A549 (cell line): ENCODE measurements around the gene MAPT.

ENCODE experiments used
- CBX8 ChIP-seq: fragments of 200-600 bp; sonication (generic); IDR thresholded peaks from 2 replicates; pipeline ENCODE4 v1.6.1; 2016
- HDAC2 ChIP-seq: fragments of 200-600 bp; sonication (generic); IDR thresholded peaks from 2 replicates; pipeline ENCODE4 v1.6.1; 2016
- JUN ChIP-seq, 2 experiments: fragments of >200 bp; sonication (Bioruptor Twin); formaldehyde crosslinking; IDR thresholded peaks; 2 replicates in 1 of 2; 3 replicates in 1 of 2; pipeline ENCODE4 v1.6.1; 2016 to 2017
- POLR2AphosphoS2 ChIP-seq: conservative IDR thresholded peaks from 2 replicates; pipeline ENCODE4 v1.6.1; 2012; ENCODE audit warnings: low read length, improper control_type of control experiment, inconsistent platforms
- RAD21 ChIP-seq, 2 experiments: fragments of >200 bp in 1 of 2; sonication (Bioruptor Twin) in 1 of 2; formaldehyde crosslinking in 1 of 2; IDR thresholded peaks in 1 of 2; conservative IDR thresholded peaks in 1 of 2; 2 replicates in 1 of 2; 3 replicates in 1 of 2; pipeline ENCODE4 v1.6.1; 2012 to 2018; ENCODE audit warnings: inconsistent platforms in 1 of 2
- TP53 ChIP-seq: fragments of 250-450 bp; sonication (Bioruptor Pico); IDR thresholded peaks from 2 replicates; pipeline ENCODE4 v1.5.0; 2021; ENCODE audit warnings: mild to moderate bottlenecking, moderate library complexity
- ZSCAN20 ChIP-seq: fragments of 250-450 bp; sonication (Bioruptor Pico); IDR thresholded peaks from 2 replicates; pipeline ENCODE4 v1.8.0; 2022; ENCODE audit warnings: mild to moderate bottlenecking, moderate library complexity
- TF ChIP-seq, protein P1 (sequence below): fragments of 450-650 bp; IDR thresholded peaks from 2 replicates; pipeline ENCODE4 v1.6.1; 2014; ENCODE audit warnings: antibody characterized with exemption
- TF ChIP-seq, protein P2 (sequence below): fragments of >200 bp; sonication (Bioruptor Twin); formaldehyde crosslinking; IDR thresholded peaks from 3 replicates; pipeline ENCODE4 v1.5.1; 2016
- TF ChIP-seq, protein P3 (sequence below): IDR thresholded peaks from 2 replicates; pipeline ENCODE4 v1.6.1; 2012; ENCODE audit warnings: low read depth, borderline replicate concordance
- TF ChIP-seq, protein P4 (sequence below): fragments of 150-350 bp; IDR thresholded peaks from 2 replicates; pipeline ENCODE4 v1.6.1; 2014; ENCODE audit warnings: low read depth, mild to moderate bottlenecking, low read length

DNA sequence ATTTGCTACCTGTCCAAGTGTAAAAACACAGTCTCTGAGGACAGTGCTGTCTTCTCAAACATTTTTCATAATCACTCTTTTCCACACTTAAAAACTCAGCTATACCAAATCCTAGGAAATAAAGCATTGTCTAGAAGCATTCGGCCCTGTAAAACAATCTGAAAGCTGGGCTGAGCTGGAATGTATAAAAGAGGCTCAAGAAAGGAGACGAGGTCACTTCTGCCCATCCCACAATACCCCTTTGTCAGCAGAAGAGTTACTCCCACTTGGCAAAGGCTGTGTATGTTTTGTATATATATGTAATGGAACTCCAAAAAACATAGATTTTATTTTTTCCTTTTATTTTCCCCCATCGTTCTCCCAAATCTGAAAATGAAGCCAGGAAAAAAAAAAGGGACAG lies 148.6 kb downstream of the MAPT start:
- TF ChIP-seq ZSCAN20: no peak
- TF ChIP-seq, protein P1, sequence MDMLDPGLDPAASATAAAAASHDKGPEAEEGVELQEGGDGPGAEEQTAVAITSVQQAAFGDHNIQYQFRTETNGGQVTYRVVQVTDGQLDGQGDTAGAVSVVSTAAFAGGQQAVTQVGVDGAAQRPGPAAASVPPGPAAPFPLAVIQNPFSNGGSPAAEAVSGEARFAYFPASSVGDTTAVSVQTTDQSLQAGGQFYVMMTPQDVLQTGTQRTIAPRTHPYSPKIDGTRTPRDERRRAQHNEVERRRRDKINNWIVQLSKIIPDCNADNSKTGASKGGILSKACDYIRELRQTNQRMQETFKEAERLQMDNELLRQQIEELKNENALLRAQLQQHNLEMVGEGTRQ: no peak
- TF ChIP-seq, protein P2, sequence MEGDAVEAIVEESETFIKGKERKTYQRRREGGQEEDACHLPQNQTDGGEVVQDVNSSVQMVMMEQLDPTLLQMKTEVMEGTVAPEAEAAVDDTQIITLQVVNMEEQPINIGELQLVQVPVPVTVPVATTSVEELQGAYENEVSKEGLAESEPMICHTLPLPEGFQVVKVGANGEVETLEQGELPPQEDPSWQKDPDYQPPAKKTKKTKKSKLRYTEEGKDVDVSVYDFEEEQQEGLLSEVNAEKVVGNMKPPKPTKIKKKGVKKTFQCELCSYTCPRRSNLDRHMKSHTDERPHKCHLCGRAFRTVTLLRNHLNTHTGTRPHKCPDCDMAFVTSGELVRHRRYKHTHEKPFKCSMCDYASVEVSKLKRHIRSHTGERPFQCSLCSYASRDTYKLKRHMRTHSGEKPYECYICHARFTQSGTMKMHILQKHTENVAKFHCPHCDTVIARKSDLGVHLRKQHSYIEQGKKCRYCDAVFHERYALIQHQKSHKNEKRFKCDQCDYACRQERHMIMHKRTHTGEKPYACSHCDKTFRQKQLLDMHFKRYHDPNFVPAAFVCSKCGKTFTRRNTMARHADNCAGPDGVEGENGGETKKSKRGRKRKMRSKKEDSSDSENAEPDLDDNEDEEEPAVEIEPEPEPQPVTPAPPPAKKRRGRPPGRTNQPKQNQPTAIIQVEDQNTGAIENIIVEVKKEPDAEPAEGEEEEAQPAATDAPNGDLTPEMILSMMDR: no peak
- TF ChIP-seq JUN (IDR thresholded peaks at IDR 0.05): no peak
- TF ChIP-seq HDAC2: no peak
- TF ChIP-seq CBX8: no peak
- no peak for TF ChIP-seq TP53 (CRISPR knock-in tag)
- TF ChIP-seq POLR2AphosphoS2: no peak
- TF ChIP-seq, protein P3, sequence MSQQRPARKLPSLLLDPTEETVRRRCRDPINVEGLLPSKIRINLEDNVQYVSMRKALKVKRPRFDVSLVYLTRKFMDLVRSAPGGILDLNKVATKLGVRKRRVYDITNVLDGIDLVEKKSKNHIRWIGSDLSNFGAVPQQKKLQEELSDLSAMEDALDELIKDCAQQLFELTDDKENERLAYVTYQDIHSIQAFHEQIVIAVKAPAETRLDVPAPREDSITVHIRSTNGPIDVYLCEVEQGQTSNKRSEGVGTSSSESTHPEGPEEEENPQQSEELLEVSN: no peak
- TF ChIP-seq, protein P4, sequence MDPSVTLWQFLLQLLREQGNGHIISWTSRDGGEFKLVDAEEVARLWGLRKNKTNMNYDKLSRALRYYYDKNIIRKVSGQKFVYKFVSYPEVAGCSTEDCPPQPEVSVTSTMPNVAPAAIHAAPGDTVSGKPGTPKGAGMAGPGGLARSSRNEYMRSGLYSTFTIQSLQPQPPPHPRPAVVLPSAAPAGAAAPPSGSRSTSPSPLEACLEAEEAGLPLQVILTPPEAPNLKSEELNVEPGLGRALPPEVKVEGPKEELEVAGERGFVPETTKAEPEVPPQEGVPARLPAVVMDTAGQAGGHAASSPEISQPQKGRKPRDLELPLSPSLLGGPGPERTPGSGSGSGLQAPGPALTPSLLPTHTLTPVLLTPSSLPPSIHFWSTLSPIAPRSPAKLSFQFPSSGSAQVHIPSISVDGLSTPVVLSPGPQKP: no peak
- no peak for TF ChIP-seq RAD21 (conservative IDR thresholded peaks at IDR 0.05 in 1 of 2, IDR thresholded peaks at IDR 0.05 in 1 of 2)
